Endothelial cell of umbilical vein (primary cell): ENCODE data around the gene CACNA2D3. TPM values are rescaled to one million over a fixed set of nuclear protein-coding genes. Genes with fewer than 3 reads are reported as not detected.

Source experiments
- BruUV-seq: library from RNA; stranded (reverse); fragments of 400-500 nt; replicated peaks from 2 replicates; lab custom pipeline; 2021; lab: Mats Ljungman, UMichigan
- CTCF ChIA-PET: fragments of 300-600, 350-600 bp; sonication (Branson Sonifier 250); formaldehyde crosslinking; loops from one replicate; lab custom pipeline; 2021; ENCODE audit warnings: antibody characterized with exemption, inconsistent platforms; lab: Charles Lee
- POLR2A ChIA-PET: fragments of 300-600, 350-600 bp; sonication (Branson Sonifier 250); formaldehyde crosslinking; loops from one replicate; lab custom pipeline; 2021; ENCODE audit warnings: antibody characterized with exemption, inconsistent platforms; lab: Charles Lee
- DNase-seq: peaks from one replicate; pipeline ENCODE4 v3.0.0-alpha.2; 2011; ENCODE audit warnings: low read depth, low spot score
- FAIRE-seq: peaks from 2 replicates; lab custom pipeline; 2011; peaks lifted over from hg19 to GRCh38; lab: Jason Lieb, UNC
- H2AFZ ChIP-seq: 2 replicates; pipeline ENCODE4 v1.6.0; 2012; ENCODE audit warnings: low read depth, low read length, control low read depth, inconsistent platforms
- H3K27ac ChIP-seq: 2 replicates; pipeline ENCODE4 v1.5.1; 2011; ENCODE audit warnings: low read depth, mild to moderate bottlenecking, control low read depth, low read length, moderate library complexity; ENCODE audit not compliant: insufficient read depth
- H3K27me3 ChIP-seq, 2 experiments: 2 replicates each; pipeline versions ENCODE4 v1.6.0 to v1.6.1; 2011; ENCODE audit warnings: low read length in 2 of 2, mixed read lengths in 1 of 2; ENCODE audit not compliant: control insufficient read depth in 2 of 2, insufficient read depth in 2 of 2
- H3K36me3 ChIP-seq, 2 experiments: 2 replicates in 1 of 2; 3 replicates in 1 of 2; pipeline ENCODE4 v1.5.1; 2011; ENCODE audit warnings: low read length in 2 of 2, mild to moderate bottlenecking in 1 of 2, moderate library complexity in 1 of 2; ENCODE audit not compliant: control insufficient read depth in 2 of 2, insufficient read depth in 2 of 2; ENCODE audit errors: extremely low read depth in 1 of 2
- H3K4me1 ChIP-seq: 3 replicates; pipeline ENCODE4 v1.5.1; 2011; ENCODE audit warnings: mild to moderate bottlenecking, low read length; ENCODE audit not compliant: control insufficient read depth, insufficient read depth; ENCODE audit errors: extremely low read depth
- H3K4me2 ChIP-seq: 2 replicates; pipeline ENCODE4 v1.6.1; 2011; ENCODE audit warnings: low read length, control low read depth, mixed read lengths; ENCODE audit not compliant: insufficient read depth
- H3K4me3 ChIP-seq, 3 experiments: fragments of 200-600 bp in 1 of 3; sonication (generic), shearing (Covaris generic) in 1 of 3; replicated peaks in 1 of 3; 2 replicates each; pipeline ENCODE4 v1.5.1; 2011 to 2016; ENCODE audit warnings: control low read depth in 3 of 3, low read length in 3 of 3, mild to moderate bottlenecking in 2 of 3, inconsistent platforms in 1 of 3, low read depth in 1 of 3, moderate library complexity in 1 of 3; ENCODE audit not compliant: insufficient read depth in 1 of 3
- H3K79me2 ChIP-seq: 2 replicates; pipeline ENCODE4 v1.6.0; 2012; ENCODE audit warnings: low read length, inconsistent platforms; ENCODE audit not compliant: control insufficient read depth, insufficient read depth
- H3K9ac ChIP-seq: replicated peaks from 2 replicates; pipeline ENCODE3; 2011; ENCODE audit warnings: low read length, control low read depth; ENCODE audit not compliant: insufficient read depth; ENCODE audit errors: extremely low read depth
- H3K9me1 ChIP-seq: replicated peaks from 3 replicates; pipeline ENCODE4 v1.6.0; 2011; ENCODE audit warnings: mild to moderate bottlenecking, low read length; ENCODE audit not compliant: control insufficient read depth, insufficient read depth; ENCODE audit errors: extremely low read depth
- H3K9me3 ChIP-seq: replicated peaks from 2 replicates; pipeline ENCODE4 v1.5.1; 2012; ENCODE audit warnings: low read length, inconsistent platforms; ENCODE audit not compliant: control insufficient read depth, insufficient read depth
- H4K20me1 ChIP-seq: replicated peaks from 2 replicates; pipeline ENCODE3; 2011; ENCODE audit warnings: mild to moderate bottlenecking, low read length; ENCODE audit not compliant: control insufficient read depth, insufficient read depth; ENCODE audit errors: extremely low read depth
- CTCF ChIP-seq, 2 donors: IDR thresholded peaks; 1 replicate in 1 of 2; 2 replicates in 1 of 2; pipeline ENCODE4 v1.5.1; 2011; ENCODE audit warnings: low read length in 2 of 2, mild to moderate bottlenecking in 2 of 2, moderate library complexity in 2 of 2, control low read depth in 1 of 2, inconsistent platforms in 1 of 2, low read depth in 1 of 2; ENCODE audit not compliant: insufficient read depth in 1 of 2; ENCODE audit errors: extremely low read depth in 1 of 2
- EZH2 ChIP-seq: IDR thresholded peaks from 2 replicates; pipeline ENCODE4 v1.6.1; 2012; ENCODE audit warnings: borderline replicate concordance, low read depth, mild to moderate bottlenecking, moderate library complexity, low read length, inconsistent platforms; ENCODE audit not compliant: severe bottlenecking
- FOS ChIP-seq: IDR thresholded peaks from 2 replicates; pipeline ENCODE4 v1.6.1; 2011; ENCODE audit warnings: mild to moderate bottlenecking, low read length, moderate library complexity, borderline replicate concordance; ENCODE audit not compliant: insufficient read depth
- GATA2 ChIP-seq: IDR thresholded peaks from 2 replicates; pipeline ENCODE4 v1.7.0; 2011; ENCODE audit warnings: low read depth, mild to moderate bottlenecking, moderate library complexity, mixed read lengths, low read length; ENCODE audit not compliant: insufficient read length, insufficient read depth
- JUN ChIP-seq: IDR thresholded peaks from 2 replicates; pipeline ENCODE4 v1.6.1; 2011; ENCODE audit warnings: borderline replicate concordance, low read depth; ENCODE audit not compliant: insufficient read length, insufficient read depth
- MAX ChIP-seq: IDR thresholded peaks from 2 replicates; pipeline ENCODE4 v1.6.1; 2011; ENCODE audit not compliant: insufficient read depth, insufficient read length
- MYC ChIP-seq: IDR thresholded peaks from one replicate; pipeline ENCODE4 v1.6.1; 2011; ENCODE audit warnings: mild to moderate bottlenecking, low read depth, low read length
- POLR2A ChIP-seq: IDR thresholded peaks from 2 replicates; pipeline ENCODE4 v1.6.1; 2012; ENCODE audit warnings: low read depth, mild to moderate bottlenecking, control low read depth, low read length
- POLR2AphosphoS5 ChIP-seq: IDR thresholded peaks from 2 replicates; pipeline ENCODE4 v1.6.1; 2012; ENCODE audit warnings: low read depth, mild to moderate bottlenecking, control low read depth, low read length, moderate library complexity; ENCODE audit not compliant: insufficient read depth
- dilution Hi-C: fragments of 300-500 bp; cut with MboI; formaldehyde crosslinking; loops from one replicate; pipeline ENCODE4 v1.15.0; 2019; ENCODE audit warnings: low sequenced_read_pairs; ENCODE audit not compliant: extremely low pct_ligation_motif_present
- intact Hi-C: fragments of 100-400 bp; cut with micrococcal nuclease; formaldehyde crosslinking; loops from one replicate; pipeline ENCODE4 v1.10.0; 2022
- polyA plus RNA-seq, 4 experiments: library from polyadenylated mRNA; depleted of rRNA in 3 of 4; stranded (reverse) in 3 of 4; unstranded in 1 of 4; fragments of >200 nt; gene quantifications; 2 replicates each; pipeline versions ENCODE4 v1.2.1 to v1.2.3, GENCODE V29; 2011 to 2012; ENCODE audit warnings: missing spikeins in 1 of 4
- total RNA-seq: library from RNA; stranded (reverse); gene quantifications from 2 replicates; pipeline ENCODE4 v1.2.3, GENCODE V29; 2021

The CACNA2D3 gene
- total and polyA plus RNA-seq, 2 donors (not counting 3 experiments of a cell fraction or from before 2014, with no cell fraction given): not detected

- Histone ChIP-seq H3K9me3 (no peaks in the 10 kb centered on the region), H3K79me2 (no peaks in the 10 kb centered on the region), H3K4me1 (no peaks in the 10 kb centered on the region), H4K20me1 (no peaks in the 10 kb centered on the region), H3K27me3 (no peaks in the 10 kb centered on the region), H3K27ac (no peak overlapping the region), H3K4me2 (no peak overlapping the region), H3K4me3 (no peak overlapping the region), H3K36me3 (no peaks in the 10 kb centered on the region), H3K9ac (no peak overlapping the region), H2AFZ (no peak overlapping the region), H3K9me1 (no peaks in the 10 kb centered on the region)
- intact Hi-C loops (no loop called here), dilution Hi-C loops (no loop called here)
- ChIA-PET POLR2A (no interaction called here), CTCF (interaction anchor here (1.4 kb wide), 1 partner anchor 1632 kb away, joined by 3 read pairs; no protein-coding TSS in a partner anchor)
- FAIRE-seq (no peak), DNase-seq (no peak)
- BruUV-seq: no TSS peak
- TF ChIP-seq EZH2 (no peak), MYC (no peak), POLR2AphosphoS5 (no peak), FOS (no peak), POLR2A (no peak), CTCF (IDR thresholded peaks at IDR 0.05; ENCODE audit: extremely low read depth in 1 of 2, insufficient read depth in 1 of 2, low read depth in 1 of 2, low read length in 2 of 2) (no peak)
Observed at GRCh38 chr3:54862526-54862925, 740.2 kb downstream of the CACNA2D3 start.

- intact Hi-C loops (no loop called here), dilution Hi-C loops (no loop called here)
- Histone ChIP-seq H4K20me1 (no peaks in the 10 kb centered on the region), H3K79me2 (no peaks in the 10 kb centered on the region), H3K9ac (no peak overlapping the region), H3K27ac (no peak overlapping the region), H3K4me1 (no peaks in the 10 kb centered on the region), H3K27me3 (no peaks in the 10 kb centered on the region), H3K4me2 (no peak overlapping the region), H3K9me3 (no peaks in the 10 kb centered on the region), H3K36me3 (no peaks in the 10 kb centered on the region), H3K9me1 (no peaks in the 10 kb centered on the region), H3K4me3 (no peak overlapping the region), H2AFZ (no peak overlapping the region)
- no peak for FAIRE-seq
- no peak for TF ChIP-seq FOS
- TF ChIP-seq JUN: no peak
- TF ChIP-seq MAX: no peak
- no peak for TF ChIP-seq CTCF (IDR thresholded peaks at IDR 0.05; ENCODE audit: extremely low read depth in 1 of 2, insufficient read depth in 1 of 2, low read depth in 1 of 2, low read length in 2 of 2)
- no peak for TF ChIP-seq POLR2AphosphoS5
- TF ChIP-seq MYC: no peak
- TF ChIP-seq POLR2A: no peak
- TF ChIP-seq EZH2: no peak
- TF ChIP-seq GATA2: no peak
- no TSS peak for BruUV-seq
- POLR2A ChIA-PET: no interaction called here
- CTCF ChIA-PET: no interaction called here
- DNase-seq: no peak
Observed at GRCh38 chr3:54863366-54863765, 741.0 kb downstream of the CACNA2D3 start.
